ENCODE measurements around the gene RCOR1.

Gene RCOR1

GRCh38 chr14:102695167-102695555 is 102.7 kb downstream of the RCOR1 start:
- H3K4me3 ChIP-seq (ENCODE audit: low read depth, low read length): no peak overlapping the region
- no peak for DNase-seq (ENCODE audit: low read depth, low spot score)
- ChIA-PET CTCF (interaction anchor here (0.6 to 5.0 kb wide), 54 partner anchors 9 to 599 kb away, joined by 3 to 62 read pairs (median 6); partner anchors contain the start of gene AMN), POLR2A (no interaction called here)
- TF ChIP-seq, protein P1, sequence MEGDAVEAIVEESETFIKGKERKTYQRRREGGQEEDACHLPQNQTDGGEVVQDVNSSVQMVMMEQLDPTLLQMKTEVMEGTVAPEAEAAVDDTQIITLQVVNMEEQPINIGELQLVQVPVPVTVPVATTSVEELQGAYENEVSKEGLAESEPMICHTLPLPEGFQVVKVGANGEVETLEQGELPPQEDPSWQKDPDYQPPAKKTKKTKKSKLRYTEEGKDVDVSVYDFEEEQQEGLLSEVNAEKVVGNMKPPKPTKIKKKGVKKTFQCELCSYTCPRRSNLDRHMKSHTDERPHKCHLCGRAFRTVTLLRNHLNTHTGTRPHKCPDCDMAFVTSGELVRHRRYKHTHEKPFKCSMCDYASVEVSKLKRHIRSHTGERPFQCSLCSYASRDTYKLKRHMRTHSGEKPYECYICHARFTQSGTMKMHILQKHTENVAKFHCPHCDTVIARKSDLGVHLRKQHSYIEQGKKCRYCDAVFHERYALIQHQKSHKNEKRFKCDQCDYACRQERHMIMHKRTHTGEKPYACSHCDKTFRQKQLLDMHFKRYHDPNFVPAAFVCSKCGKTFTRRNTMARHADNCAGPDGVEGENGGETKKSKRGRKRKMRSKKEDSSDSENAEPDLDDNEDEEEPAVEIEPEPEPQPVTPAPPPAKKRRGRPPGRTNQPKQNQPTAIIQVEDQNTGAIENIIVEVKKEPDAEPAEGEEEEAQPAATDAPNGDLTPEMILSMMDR (IDR thresholded peaks at IDR 0.05; ENCODE audit: insufficient read depth, low read length, missing control alignments): no peak

GRCh38 chr14:102696332-102696731 is 103.9 kb downstream of the RCOR1 start:
- CTCF ChIA-PET: interaction anchor here (1.0 to 5.0 kb wide), 11 partner anchors 8 to 280 kb away, joined by 3 to 62 read pairs (median 12); no protein-coding TSS in a partner anchor
- H3K4me3 ChIP-seq (ENCODE audit: low read depth, low read length): no peak overlapping the region
- TF ChIP-seq, protein P1 (IDR thresholded peaks at IDR 0.05; ENCODE audit: insufficient read depth, low read length, missing control alignments): no peak
- DNase-seq (ENCODE audit: low read depth, low spot score): no peak
- POLR2A ChIA-PET: interaction anchor here (0.6 kb wide), 1 partner anchor 194 kb away, joined by 3 read pairs; no protein-coding TSS in a partner anchor

DNA sequence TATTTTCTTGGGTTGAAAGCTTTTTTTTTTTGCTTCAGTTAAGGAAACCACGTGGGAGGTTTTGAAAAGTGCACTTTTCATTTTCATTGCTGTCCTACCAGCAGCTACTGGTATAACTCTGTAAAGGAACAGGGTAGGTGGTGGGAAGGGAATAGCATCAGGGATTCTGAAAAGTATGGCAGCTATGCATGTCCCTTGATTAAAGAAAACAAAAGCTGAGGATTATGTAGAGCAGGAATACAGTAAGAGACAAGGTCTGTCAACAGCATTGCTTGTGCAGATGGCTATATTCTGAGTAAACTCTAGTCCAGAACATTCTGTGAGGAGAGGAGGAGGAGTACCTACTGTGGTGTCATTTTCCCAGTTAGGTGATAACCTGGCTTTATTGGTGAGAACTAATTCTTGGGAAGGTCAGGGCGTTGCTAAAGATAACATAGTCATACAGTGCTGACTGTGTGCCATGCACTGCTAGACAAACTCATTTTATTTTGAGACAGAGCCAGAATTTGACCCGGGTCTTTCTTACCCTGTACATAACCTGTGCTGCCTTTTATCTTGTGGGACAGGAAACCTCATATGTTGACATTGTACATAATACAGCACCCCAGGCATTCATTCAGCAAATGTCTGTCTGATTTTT is 104.5 kb downstream of the RCOR1 start:
- DNase-seq (ENCODE audit: low read depth, low spot score): no peak
- TF ChIP-seq, protein P1 (IDR thresholded peaks at IDR 0.05; ENCODE audit: insufficient read depth, low read length, missing control alignments): no peak
- ChIA-PET CTCF (interaction anchor here (1.1 to 5.0 kb wide), 5 partner anchors 8 to 596 kb away, joined by 3 to 62 read pairs (median 21); no protein-coding TSS in a partner anchor), POLR2A (interaction anchor here (0.6 kb wide), 1 partner anchor 195 kb away, joined by 3 read pairs; no protein-coding TSS in a partner anchor)
- no peak overlapping the region for H3K4me3 ChIP-seq (ENCODE audit: low read depth, low read length)

GRCh38 chr14:102697501-102697900 is 105.1 kb downstream of the RCOR1 start:
- TF ChIP-seq, protein P1 (IDR thresholded peaks at IDR 0.05; ENCODE audit: insufficient read depth, low read length, missing control alignments): no peak
- CTCF ChIA-PET: interaction anchor here (1.2 to 1.4 kb wide), 3 partner anchors 11 to 595 kb away, joined by 3 read pairs; no protein-coding TSS in a partner anchor
- H3K4me3 ChIP-seq (ENCODE audit: low read depth, low read length): no peak overlapping the region
- POLR2A ChIA-PET: interaction anchor here (0.7 kb wide), 1 partner anchor 37 kb away, joined by 3 read pairs; no protein-coding TSS in a partner anchor
- no peak for DNase-seq (ENCODE audit: low read depth, low spot score)

DNA sequence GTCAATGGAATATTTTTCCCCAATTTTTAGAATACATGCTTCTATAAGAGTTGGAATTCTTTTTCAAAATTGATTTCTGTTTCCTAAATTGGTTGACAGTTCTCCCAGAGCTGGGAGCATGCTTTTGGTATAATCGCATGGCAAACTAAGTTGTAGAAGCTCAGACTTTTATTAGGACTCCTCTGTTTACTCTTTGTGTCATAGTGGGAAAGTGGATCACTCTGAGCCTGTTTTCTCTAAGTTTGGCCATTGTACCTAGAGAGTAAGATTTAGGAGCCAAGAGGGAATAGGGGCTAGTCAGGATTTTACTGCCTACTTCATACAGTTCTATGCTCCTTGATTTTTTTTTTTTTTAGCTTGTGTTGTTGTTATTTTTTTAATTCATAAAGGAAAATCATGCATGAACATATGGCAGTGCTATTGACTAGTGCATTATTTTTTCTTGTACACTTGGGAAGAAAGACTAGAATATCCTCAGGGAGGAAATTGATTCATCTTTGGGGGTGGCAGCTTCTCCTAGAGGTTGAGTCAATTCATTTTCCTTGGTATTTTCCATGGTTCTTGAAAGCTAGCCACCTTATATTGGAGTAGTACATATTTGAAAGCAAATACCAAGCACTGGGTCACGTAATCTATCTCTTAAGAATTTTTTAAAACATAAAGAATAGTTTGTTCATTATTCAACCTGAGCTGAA is 107.1 kb downstream of the RCOR1 start:
- no peak overlapping the region for H3K4me3 ChIP-seq (ENCODE audit: low read depth, low read length)
- ChIA-PET CTCF (interaction anchor here (0.6 to 2.2 kb wide), 4 partner anchors 9 to 143 kb away, joined by 4 to 6 read pairs (median 4); no protein-coding TSS in a partner anchor), POLR2A (no interaction called here)
- no peak for DNase-seq (ENCODE audit: low read depth, low spot score)
- TF ChIP-seq, protein P1 (IDR thresholded peaks at IDR 0.05; ENCODE audit: insufficient read depth, low read length, missing control alignments): no peak

DNA sequence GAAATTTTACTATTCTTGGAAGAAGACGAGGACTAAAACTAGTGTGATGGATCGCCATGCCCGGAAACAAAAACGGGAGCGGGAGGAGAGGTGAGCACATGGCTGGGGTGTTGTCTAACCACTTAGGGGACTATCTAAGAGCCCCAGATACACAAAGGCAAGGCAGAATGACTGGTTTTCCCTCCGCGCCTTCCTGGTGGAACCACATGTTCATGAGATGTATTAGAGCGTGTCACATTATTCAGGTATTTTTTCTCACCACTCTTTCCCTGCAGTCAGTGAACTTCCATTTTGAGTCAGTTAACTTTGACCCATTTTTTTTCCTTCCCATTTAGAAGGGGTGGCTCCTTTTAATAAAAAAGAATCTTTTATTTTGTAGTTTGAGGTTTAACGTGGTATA is 116.0 kb downstream of the RCOR1 start:
- no peak for DNase-seq (ENCODE audit: low read depth, low spot score)
- POLR2A ChIA-PET: no interaction called here
- CTCF ChIA-PET: interaction anchor here (1.6 to 1.7 kb wide), 2 partner anchors 10 to 14 kb away, joined by 5 to 12 read pairs; no protein-coding TSS in a partner anchor

More for the DNA sequence above, 116.0 kb downstream of the RCOR1 start:
- TF ChIP-seq, protein P1 (IDR thresholded peaks at IDR 0.05; ENCODE audit: insufficient read depth, low read length, missing control alignments): no peak
- H3K4me3 ChIP-seq (ENCODE audit: low read depth, low read length): no peak overlapping the region

All from AG04449 (cell line).